Cardiac septum (tissue), 1 donor: ENCODE results near the gene IFT88. TPM values are rescaled to one million over a fixed set of nuclear protein-coding genes. Genes with fewer than 3 reads are reported as not detected.
A peak's percentile ranks its signal among the peaks of the same experiment; 100 is the strongest.

Source experiments
- DNase-seq: peaks from one replicate; pipeline ENCODE4 v3.0.0-alpha.2; 2020; ENCODE audit warnings: low spot score
- intact Hi-C: fragments of 100-400 bp; cut with DNase I; formaldehyde crosslinking; loops from one replicate; pipeline ENCODE4 v1.14.0; 2022
- total RNA-seq: library from RNA; stranded (reverse); fragmentation: NEBNext Ultra II Directional; extraction: Animal tissue kit (Norgen Biotek cat#: 25700); gene quantifications from one replicate; pipeline ENCODE4 v1.2.1, GENCODE V29; 2021
- donor health status: DM: no; HTN: no; CAD: no.

IFT88 gene
- total RNA-seq, 1 donor from 2014 or later, result 9.7 TPM

DNA sequence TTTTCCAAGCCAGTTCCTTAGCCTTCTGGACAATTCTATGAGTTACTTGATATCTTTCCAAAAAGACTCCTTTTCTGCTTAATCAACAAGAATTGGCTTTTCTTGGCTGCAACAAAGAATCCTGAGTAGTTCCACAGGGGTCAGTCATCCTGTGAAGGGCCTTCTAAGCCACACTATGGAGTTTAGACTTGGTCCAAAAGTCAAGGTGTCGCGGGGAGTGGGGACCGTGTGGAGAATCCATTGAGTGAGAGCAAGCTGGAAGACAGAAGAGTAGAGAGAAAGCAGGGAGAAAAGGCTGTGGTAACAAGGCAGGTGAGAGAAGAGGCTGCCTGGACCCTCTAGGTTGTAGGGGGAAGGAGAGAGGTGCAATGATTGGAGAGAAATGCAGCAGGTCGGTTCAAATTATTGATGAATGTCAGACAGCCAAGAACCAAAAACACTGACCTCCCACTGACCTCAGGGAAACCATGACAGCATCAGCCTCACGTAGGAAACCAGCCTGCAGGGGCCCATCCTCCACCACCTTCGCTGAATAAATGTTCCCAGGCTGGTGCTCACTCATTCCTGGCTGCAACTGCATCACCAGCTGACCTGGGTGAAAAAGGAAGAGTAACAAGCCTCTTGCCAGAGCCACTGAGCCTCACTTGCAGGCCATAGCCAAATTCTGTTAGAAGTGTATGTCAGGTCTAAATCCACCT, 7.1 kb upstream of the IFT88 start:
- no peak for DNase-seq
- intact Hi-C loops, result no loop called here

DNA sequence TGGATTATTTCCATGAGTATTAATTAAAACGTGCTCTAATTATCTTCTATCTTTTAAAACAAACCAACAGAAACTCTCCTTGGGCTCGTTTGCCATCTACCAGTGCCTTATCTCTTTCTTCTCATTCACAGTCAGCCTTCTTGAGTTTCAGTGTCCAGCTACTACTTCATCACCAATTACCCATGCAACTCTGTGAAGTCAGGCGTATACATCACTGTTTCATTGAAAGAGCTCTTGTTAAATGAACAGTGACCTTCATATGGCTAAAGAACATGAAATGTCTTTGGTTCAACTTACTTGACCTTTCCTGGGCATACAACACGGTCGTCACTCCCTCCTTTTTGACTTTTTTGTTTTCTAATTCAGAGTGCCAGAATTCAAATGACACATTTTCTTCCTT, 5.2 kb upstream of the IFT88 start:
- intact Hi-C loops, result no loop called here
- DNase-seq, result no peak

DNA sequence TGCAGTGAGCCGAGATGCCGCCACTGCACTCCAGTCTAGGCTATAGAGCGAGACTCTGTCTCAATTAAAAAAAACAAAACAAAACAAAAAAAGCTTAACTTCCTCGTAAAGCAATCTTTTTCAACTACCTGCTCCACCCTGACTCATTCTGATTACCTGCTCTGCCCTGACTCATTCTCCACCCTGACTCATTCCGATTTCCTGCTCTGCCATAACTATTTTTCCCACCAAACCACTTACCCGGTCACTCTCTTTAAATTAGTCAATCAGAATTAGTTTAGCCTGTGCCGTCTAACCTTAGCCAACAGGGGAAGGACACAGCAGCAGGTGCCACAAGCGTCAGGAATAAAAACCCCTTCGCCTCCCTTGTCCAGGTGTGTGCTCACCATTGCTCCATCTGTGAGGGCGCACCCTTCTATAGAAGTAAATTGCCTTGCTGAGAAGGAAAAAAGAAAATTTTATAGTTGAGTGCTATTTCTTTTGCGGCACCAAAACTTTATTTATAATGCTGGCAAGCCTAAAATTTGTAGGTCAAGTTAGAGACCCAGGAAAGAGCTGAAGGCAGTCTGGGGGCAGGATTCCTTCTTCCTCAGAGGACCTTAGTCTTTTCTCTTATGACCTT, 1.7 kb upstream of the IFT88 start:
- no peak for DNase-seq
- intact Hi-C loops, result no loop called here

DNA sequence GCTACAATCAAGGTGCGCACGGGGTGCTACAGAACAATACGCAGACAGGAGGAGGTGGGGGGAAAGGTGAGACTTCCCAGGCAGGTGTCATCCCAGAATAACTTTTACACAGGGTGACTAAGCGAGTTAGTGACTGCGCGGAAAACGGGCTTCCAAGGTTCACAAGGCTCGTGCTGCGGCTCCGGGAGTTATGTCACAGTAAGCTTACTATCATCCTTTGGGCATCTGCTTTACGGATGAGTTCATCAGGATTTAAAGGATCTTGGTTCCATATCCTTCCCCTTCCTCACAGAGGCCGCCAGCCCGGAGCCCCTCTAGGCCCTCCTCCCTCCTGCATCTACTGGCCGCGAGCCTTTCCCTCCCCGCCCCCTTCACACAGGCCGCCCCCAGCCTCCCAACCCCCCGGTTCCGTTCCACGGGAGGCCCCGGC, 474 bp upstream of the IFT88 start:
- intact Hi-C loops, result loop anchor here (2.0 kb wide), 1 partner anchor 42 kb away; the partner anchor contains the start of gene CRYL1
- DNase-seq, result peak; percentile 76

DNA sequence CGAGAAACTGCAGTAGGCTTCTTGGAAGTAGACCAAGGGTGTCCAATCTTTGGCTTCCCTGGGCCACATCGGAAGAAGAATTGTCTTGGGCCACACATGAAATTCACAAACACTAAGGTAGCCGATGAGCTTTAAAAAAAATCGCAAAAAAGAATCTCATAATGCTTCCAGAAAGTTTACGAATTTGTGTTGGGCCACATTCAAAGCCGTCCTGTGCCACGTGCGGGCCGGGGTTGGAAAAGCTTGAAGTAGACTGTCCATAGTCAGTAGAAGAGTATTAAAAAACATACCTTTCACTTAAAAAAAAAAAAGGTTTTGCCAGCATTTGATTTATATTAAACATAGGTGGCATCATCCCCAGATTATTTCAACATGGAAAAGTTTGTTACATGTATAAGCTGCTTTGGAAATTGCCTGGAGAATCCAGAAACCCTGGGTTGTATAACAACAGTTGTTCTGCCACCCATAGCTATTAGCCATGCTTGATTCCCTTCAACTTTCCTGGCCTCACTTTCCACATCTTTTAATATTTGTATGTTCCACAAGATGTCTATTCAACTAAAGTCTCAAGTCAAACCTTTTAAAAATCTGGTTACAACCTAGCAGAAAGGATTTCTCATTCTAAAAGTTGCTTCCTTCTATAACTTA, 1.0 kb downstream of the IFT88 start:
- intact Hi-C loops, result loop anchor here (2.0 kb wide), 1 partner anchor 43 kb away; the partner anchor contains the start of gene CRYL1
- no peak for DNase-seq

DNA sequence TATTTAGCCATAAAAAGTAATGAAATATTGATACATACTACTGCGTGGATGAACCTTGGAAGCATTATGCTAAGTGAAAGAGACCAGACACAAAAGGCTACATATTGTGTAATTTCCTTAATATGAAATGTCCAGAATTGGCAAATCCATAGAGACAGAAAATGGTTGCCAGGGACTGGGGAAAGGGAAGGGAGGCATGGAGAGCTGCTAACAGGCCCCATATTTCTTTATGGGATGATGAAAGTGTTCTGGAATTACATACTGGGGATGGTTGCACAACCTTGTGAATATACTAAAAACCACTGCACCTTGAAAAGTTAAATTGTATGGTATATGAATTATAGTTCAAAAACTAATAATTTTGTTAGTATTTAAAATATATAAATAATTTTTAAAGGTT, 3.6 kb downstream of the IFT88 start:
- DNase-seq, result no peak
- intact Hi-C loops, result no loop called here

DNA sequence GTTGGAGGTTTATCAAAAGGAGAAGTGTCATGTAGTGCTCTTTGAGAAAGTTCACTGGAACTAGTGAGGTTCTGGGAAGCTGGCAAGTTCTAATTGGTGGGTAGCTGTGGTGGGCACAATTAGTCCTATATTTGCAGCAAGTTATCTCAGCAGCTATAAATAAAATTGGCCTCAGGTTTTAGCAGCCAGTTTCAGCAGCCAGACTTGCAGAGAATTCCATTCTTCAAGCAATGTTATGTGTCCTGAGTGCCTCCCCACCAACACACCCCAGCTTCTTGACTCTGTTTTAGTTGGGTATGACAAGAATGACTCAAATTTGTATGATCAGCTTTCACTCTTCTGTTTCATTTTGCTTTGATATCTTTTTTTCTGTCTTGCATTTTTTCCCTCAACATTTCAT, 4.7 kb downstream of the IFT88 start:
- intact Hi-C loops, result no loop called here
- DNase-seq, result no peak

DNA sequence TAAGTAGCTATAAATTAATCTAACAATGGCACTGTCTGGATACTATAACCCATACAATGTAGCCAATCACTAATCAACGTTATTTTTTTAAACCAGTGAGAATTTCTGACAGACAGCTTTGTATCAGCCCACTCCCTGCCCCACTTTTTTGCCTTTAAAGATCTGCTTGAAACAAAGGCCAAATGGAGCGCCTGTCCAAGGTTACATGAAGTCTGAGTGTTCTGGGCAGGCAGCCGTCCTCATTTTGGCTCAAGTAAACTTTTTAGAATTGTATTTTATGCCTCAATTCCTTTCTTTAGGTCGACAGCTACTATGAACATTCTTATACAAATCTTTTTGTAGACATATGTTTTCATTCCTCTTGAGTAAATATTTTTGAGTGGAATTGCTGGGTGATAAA, 6.2 kb downstream of the IFT88 start:
- intact Hi-C loops, result no loop called here
- no peak for DNase-seq

DNA sequence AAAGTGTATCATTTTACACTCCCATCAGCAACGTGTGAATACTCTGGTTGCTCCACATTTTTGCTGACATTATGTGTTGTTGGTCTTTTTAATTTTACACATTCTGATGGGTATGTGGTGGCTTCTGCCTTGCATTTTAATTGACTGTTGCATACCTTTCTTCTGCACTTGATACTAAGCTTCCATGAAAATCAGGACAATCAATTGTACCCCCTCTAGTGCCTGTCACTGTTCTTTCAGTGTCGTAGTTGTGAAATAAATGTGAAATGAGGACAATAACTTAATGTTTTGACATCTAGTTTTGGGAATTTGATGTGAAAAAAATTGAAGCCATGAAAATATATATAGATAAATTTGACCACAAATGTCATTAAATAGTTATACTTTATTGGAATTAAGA, 6.7 kb downstream of the IFT88 start:
- no peak for DNase-seq
- intact Hi-C loops, result no loop called here

DNA sequence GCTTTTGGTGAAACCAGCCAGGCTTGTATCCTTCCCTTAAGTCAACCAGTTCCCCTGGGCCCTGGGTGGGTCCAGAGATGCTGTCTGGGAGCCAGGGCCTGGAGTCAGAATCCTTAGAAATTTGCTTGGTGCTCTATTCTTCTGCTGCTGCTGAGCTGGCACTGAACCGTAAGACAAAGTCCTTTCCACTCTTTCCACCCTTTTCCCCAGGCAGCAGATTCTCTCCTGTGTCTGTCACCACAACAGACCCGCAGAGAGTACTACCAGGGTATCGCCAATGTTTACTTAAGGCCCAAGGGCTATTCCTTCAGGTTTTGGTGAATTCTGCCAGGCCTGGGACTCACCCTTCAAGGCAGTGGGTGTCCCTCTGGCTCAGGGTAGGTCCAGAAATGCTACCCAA, 12.2 kb downstream of the IFT88 start:
- intact Hi-C loops, result no loop called here
- DNase-seq, result no peak

DNA sequence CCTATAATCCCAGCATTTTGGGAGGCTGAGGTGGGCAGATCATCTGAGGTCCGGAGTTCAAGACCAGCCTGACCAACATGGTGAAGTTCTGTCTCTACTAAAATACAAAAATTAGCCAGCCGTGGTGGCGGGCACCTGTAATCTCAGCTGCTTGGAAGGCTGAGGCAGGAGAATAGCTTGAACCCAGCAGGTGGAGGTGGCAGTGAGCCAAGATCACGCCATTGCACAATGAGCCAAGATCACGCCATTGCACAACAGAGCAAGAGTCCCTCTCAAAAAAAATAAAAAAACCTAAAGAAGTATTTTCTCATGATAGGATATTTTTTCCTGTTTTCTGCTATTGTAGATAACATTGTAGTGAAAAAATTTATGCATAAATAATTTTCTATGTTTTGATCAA, 13.3 kb downstream of the IFT88 start:
- DNase-seq, result no peak
- intact Hi-C loops, result no loop called here

DNA sequence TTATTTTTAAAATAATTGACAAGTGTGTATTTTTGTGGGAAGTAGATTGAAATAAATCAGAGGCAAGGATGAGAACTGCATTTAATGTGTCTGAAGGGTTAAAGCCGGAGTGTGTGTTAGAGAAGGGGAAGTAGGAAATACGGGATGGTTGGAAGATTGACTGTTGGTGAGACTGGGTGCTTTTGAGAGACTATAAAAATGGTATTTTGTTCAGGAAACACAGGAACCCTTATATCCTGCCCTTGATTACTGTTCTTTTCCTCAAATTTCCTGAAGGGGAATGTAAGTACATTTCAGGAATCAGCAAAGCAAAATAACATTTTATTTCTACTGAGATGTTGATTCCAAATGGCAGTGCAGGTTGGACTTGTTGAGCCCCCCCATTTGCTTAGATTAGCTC, 15.1 kb downstream of the IFT88 start:
- no peak for DNase-seq
- intact Hi-C loops, result no loop called here

DNA sequence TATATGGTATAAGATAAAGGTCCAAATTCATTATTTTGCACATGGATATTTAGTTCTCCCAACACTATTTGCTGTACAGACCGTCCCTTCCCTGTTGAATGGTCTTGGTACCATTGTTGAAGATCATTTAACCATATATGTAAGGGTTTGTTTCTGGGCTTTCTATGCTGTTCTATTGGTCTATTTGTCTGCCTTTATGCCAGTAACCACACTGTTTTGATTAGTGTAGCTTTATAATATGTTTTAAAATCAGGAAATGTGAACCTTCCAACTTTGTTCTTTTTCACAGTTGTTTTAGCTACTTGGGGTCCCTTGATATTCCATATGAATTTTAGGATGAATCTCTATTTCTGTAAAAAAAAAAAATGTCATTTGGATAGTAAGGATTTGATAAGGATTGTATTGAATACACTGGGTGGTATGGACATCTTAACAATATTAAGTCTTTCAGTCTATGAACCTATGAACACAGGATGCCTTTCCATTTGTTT, 16.9 kb downstream of the IFT88 start:
- DNase-seq, result no peak
- intact Hi-C loops, result no loop called here

DNA sequence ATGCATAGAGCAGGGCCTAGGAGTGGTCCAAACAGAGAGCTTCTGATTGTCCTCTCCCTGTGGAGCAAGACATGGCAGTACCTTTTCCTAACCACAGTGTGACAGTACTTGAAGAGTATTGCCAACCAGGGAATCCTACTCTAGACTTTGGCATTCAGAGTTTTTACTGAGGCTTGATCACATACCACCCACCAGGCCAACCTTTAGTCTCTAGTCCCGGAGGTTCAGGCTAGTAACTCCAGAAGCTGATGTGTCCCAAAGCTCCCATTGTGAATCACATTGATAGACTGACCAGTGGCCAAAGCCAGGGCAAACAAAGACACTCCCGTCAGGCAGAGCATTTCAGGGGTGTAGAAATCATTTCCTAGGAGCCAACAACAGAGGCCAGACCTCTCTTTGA, 18.4 kb downstream of the IFT88 start:
- intact Hi-C loops, result no loop called here
- DNase-seq, result no peak

DNA sequence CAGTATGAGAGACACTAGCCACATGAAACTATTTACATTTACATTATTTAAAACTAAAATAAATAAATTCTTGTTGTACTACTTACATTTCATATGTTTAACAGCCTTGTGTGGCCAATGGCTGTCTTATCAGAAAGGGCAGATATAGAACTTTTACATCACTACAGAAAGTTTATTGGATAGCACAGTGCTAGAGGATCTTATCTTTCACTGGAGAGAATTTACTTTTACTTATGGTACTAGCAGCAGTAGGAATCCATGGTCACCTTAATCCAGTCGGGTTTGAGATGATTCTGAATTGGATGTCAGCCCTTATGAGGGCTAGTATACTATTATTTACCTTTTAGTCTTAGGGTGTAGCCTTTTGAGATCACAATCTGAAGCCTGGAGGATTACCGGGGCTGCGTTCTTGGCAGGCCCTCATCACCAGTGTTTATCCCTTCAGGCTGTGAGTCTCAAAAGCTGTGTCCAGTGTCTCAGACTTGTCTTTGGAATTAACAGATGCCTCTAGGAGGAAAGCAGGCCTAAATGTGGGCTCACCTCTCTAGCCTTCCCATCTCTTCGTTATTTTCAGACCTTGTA, 21.7 kb downstream of the IFT88 start:
- DNase-seq, result no peak
- intact Hi-C loops, result no loop called here

DNA sequence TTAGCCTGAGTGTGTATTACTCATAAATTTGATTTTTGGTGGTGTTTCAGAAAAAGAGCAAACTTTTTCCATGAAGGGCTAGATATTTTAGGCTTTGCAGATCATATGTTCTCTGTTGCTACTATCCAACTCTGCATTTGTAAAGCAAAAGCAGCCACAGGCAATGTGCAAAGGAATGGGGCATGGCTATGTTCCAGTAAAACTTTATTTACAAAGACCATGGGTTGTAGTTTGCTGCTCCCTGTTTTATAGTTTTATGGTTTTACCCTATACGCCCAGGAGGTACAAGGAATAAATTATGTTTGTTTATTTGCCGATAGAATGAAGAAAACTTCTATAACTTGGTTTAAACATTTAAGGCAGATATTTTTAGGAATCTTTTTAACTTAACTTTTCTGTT, 23.6 kb downstream of the IFT88 start:
- intact Hi-C loops, result no loop called here
- DNase-seq, result no peak

DNA sequence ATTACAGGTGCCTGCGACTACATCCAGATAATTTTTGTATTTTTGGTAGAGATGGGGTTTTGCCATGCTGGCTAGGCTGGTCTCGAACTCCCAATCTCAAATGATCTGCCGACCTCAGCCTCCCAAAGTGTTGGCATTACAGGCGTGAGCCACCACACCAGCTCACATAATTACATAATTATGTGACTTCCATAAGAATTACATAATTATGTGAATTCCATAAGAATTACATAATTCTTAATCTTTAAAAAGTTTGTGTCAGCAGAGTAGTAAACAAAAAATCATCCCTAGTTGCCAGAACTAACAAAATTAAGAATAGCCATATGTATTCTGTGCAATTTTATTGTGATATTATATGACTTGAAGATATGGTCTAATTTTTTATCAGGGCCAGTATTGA, 25.6 kb downstream of the IFT88 start:
- intact Hi-C loops, result no loop called here
- no peak for DNase-seq

DNA sequence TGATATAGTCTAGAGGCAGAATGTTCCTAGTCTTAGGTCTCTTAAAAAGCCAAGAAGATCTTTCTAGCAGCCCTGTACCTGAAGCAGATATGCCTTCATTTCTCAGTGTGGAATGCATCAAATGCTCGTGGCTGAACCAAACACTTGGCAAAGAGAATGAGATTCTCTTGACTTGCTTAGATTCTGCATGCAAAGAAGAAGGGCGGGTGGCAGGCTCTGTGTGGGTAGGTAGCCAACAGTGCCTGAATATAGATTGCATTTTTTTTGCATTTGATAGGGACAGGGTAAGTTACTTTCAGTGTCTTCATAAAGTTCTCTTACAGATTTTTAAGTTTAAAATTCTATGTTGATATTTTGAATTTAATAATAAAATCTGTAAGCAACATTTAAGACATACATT, 27.3 kb downstream of the IFT88 start:
- intact Hi-C loops, result no loop called here
- no peak for DNase-seq

DNA sequence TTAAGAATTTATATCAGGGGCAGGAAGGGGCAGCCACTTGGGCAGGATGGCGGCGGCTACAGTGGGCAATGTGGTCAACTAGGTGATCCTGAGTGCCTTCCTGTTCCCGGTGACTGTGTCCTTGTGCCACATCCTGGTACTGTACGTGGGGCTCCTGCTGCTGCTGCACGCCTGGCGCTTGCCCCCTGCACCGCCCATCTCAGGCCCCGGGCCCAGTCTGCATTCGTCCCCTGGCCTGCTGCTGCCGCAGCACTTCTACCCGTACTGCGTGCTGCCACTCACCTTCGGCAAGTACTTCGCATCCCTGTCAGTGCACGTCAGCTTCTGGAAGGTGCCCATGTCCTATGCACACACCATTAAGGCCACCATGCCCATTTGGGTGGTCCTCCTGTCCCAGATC, 40.1 kb downstream of the IFT88 start:
- intact Hi-C loops, result no loop called here
- DNase-seq, result no peak

DNA sequence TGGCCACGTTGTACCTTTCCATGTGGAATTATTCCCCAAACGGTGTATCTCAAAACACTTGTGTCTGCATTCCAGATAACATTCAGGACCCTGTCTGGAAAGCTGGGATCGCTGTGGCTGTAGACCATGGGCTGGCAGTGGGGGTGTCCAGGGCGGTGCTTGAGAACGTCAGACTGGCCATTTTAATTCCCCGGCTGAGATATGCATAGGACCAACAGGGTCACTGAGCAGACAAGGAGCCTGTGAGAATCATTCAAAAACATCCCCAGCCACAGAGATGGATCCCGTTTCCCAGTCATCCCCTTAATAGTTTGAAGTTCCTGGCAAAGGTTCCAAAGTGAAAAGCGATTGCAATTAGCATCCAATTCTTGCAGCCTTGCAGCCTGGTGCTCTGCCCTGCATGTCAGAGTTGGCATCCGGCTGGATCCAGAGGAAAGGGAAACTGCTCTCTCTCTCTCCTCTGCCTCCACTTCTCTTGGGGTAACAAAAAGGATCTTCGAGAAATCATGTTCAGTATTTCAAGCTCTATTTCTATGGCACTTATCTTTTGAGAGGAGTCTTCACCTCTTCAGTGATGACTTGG, 41.6 kb downstream of the IFT88 start:
- no peak for DNase-seq
- intact Hi-C loops, result no loop called here
